DND-41 (cell line): Measurements from ENCODE around the gene ABCB9.

Experiments
- ATAC-seq: fragments of 200-7000 bp; cut with Tn5 transposase; 3 replicates; pipeline ENCODE4 v1.9.1; 2021; ENCODE audit warnings: low read depth; ENCODE audit not compliant: insufficient read depth
- DNase-seq: peaks from one replicate; pipeline ENCODE4 v3.0.0-alpha.2; 2020
- H2AFZ ChIP-seq: 2 replicates; pipeline ENCODE4 v1.6.0; 2012; ENCODE audit warnings: low read depth, low read length
- H3K27ac ChIP-seq: 2 replicates; pipeline ENCODE4 v1.5.1; 2012; ENCODE audit warnings: low read length, inconsistent platforms
- H3K27me3 ChIP-seq: fragments of 200-600 bp; sonication (generic); 2 replicates; pipeline ENCODE4 v1.6.0; 2012; ENCODE audit warnings: low read length, mild to moderate bottlenecking, inconsistent platforms; ENCODE audit not compliant: insufficient read depth, poor library complexity
- H3K36me3 ChIP-seq: 2 replicates; pipeline ENCODE4 v1.5.1; 2012; ENCODE audit warnings: low read length, inconsistent platforms; ENCODE audit not compliant: insufficient read depth
- H3K4me1 ChIP-seq: 2 replicates; pipeline ENCODE4 v1.5.1; 2012; ENCODE audit warnings: mild to moderate bottlenecking, low read length; ENCODE audit not compliant: insufficient read depth
- H3K4me2 ChIP-seq: 2 replicates; pipeline ENCODE4 v1.6.0; 2012; ENCODE audit warnings: mild to moderate bottlenecking, moderate library complexity, low read length, inconsistent platforms; ENCODE audit not compliant: insufficient read depth
- H3K4me3 ChIP-seq, 2 experiments: fragments of 200-600 bp in 1 of 2; shearing (Covaris generic) in 1 of 2; 2 replicates each; pipeline ENCODE4 v1.5.1; 2012 to 2016; ENCODE audit warnings: inconsistent platforms in 2 of 2, low read length in 2 of 2, mild to moderate bottlenecking in 2 of 2, low read depth in 1 of 2, moderate library complexity in 1 of 2
- H3K79me2 ChIP-seq: 2 replicates; pipeline ENCODE4 v1.6.0; 2012; ENCODE audit warnings: low read length, inconsistent platforms; ENCODE audit not compliant: insufficient read depth
- H3K9ac ChIP-seq: 2 replicates; pipeline ENCODE4 v1.6.0; 2012; ENCODE audit warnings: low read depth, mild to moderate bottlenecking, inconsistent platforms, low read length, moderate library complexity
- H3K9me3 ChIP-seq: 2 replicates; pipeline ENCODE4 v1.5.1; 2012; ENCODE audit warnings: low read length, moderate library complexity, mild to moderate bottlenecking, inconsistent platforms; ENCODE audit not compliant: insufficient read depth, severe bottlenecking
- H4K20me1 ChIP-seq: 2 replicates; pipeline ENCODE4 v1.6.0; 2012; ENCODE audit warnings: low read length; ENCODE audit not compliant: insufficient read depth
- EZH2 ChIP-seq: IDR thresholded peaks from 3 replicates; pipeline ENCODE4 v1.6.1; 2012; ENCODE audit warnings: borderline replicate concordance, low read depth, mild to moderate bottlenecking, moderate library complexity, low read length, inconsistent platforms; ENCODE audit not compliant: severe bottlenecking
- TF ChIP-seq, protein P1 (sequence below): IDR thresholded peaks from 2 replicates; pipeline ENCODE4 v1.5.1; 2012; ENCODE audit warnings: borderline replicate concordance, low read length, moderate library complexity, mild to moderate bottlenecking; ENCODE audit not compliant: poor library complexity, severe bottlenecking; ENCODE audit errors: extremely low read depth

ABCB9 gene

DNA sequence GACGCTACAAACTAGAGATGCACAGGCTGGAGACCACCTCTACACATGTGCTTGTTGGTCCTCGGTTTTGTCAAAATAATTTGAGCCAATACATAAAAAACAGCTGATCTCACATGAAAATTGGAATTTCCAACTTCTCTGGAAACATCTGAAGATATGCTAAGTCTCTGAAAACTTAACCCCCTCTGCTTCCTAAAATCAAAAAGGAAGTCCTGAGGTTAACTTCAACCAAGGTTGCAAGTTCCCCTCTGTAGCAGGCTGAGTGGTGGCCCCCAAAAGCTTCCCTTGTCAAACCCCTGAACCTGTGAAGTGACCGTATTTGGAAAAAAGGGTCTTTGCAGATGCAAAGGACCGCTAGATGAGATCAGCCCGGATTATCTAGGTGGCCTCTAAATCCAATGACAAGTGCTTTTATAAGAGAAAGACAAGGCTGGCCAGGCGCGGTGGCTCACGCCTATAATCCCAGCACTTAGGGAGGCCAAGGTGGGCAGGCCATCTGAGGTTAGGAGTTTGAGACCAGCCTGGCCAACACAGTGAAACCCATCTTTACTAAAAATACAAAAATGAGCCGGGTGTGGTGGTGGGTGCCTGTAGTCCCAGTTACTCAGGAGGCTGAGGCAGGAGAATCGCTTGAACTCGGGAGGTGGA is 38.4 kb downstream of the ABCB9 start:
- Histone ChIP-seq H3K9ac (no peak overlapping the region), H3K36me3 (no peaks in the 10 kb centered on the region), H3K4me3 (no peak overlapping the region), H3K4me1 (no peaks in the 10 kb centered on the region), H4K20me1 (no peaks in the 10 kb centered on the region), H3K27ac (no peak overlapping the region), H2AFZ (no peak overlapping the region), H3K4me2 (no peak overlapping the region), H3K79me2 (no peaks in the 10 kb centered on the region), H3K9me3 (no peaks in the 10 kb centered on the region), H3K27me3 (no peaks in the 10 kb centered on the region)
- TF ChIP-seq, protein P1, sequence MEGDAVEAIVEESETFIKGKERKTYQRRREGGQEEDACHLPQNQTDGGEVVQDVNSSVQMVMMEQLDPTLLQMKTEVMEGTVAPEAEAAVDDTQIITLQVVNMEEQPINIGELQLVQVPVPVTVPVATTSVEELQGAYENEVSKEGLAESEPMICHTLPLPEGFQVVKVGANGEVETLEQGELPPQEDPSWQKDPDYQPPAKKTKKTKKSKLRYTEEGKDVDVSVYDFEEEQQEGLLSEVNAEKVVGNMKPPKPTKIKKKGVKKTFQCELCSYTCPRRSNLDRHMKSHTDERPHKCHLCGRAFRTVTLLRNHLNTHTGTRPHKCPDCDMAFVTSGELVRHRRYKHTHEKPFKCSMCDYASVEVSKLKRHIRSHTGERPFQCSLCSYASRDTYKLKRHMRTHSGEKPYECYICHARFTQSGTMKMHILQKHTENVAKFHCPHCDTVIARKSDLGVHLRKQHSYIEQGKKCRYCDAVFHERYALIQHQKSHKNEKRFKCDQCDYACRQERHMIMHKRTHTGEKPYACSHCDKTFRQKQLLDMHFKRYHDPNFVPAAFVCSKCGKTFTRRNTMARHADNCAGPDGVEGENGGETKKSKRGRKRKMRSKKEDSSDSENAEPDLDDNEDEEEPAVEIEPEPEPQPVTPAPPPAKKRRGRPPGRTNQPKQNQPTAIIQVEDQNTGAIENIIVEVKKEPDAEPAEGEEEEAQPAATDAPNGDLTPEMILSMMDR: no peak
- DNase-seq: no peak
- no peak for ATAC-seq

DNA sequence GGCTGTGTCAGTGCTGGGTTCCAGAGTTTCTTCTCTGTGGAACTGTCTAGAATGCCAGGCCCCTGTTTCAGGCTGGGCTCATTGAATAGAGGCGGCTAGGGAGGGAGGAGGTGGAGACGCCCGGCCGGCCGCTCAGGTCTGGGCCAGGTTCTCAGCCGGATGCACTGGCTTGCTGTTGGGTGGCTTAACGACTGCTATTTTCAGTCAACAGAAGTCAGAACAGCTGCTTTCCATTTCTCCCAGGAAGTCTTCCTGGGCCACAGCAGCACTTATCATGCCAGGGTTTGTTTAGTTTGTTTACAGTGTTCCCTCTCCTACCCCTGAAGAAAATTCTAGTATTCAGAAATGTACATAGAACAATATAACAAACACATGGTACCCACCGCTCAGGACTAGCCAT is 44.3 kb downstream of the ABCB9 start:
- H3K4me2 ChIP-seq: no peak overlapping the region
- no peaks in the 10 kb centered on the region for H3K79me2 ChIP-seq
- H3K9ac ChIP-seq: no peak overlapping the region
- no peaks in the 10 kb centered on the region for H3K4me1 ChIP-seq
- DNase-seq (no peak), ATAC-seq (no peak)
- H3K36me3 ChIP-seq: no peaks in the 10 kb centered on the region
- H3K27ac ChIP-seq: no peak overlapping the region
- no peaks in the 10 kb centered on the region for H4K20me1 ChIP-seq
- no peak overlapping the region for H3K4me3 ChIP-seq
- H3K9me3 ChIP-seq: no peaks in the 10 kb centered on the region
- H3K27me3 ChIP-seq: no peaks in the 10 kb centered on the region
- TF ChIP-seq, protein P1: no peak
- TF ChIP-seq EZH2: no peak
- no peak overlapping the region for H2AFZ ChIP-seq

DNA sequence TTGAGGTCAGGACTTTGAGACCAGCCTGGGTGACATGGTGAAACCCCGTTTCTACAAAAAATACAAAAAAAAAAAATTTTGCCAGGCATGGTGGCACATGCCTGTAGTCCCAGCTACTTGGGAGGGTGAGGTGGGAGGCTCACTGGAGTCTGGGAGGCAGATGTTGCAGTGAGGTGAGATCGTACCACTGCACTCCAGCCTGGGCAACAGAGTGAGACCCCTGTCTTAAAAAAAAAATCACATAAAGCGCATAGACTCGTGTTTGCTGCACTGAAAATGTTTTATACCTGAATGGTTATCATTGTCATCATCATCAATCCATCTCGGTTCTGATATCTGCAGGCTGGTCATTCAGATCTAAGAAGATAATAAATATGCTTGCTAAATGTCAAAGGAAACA is 45.6 kb downstream of the ABCB9 start:
- no peak for ATAC-seq
- H3K4me1 ChIP-seq: no peaks in the 10 kb centered on the region
- no peak overlapping the region for H3K4me2 ChIP-seq

More for the DNA sequence above, 45.6 kb downstream of the ABCB9 start:
- H3K9ac ChIP-seq: no peak overlapping the region
- H2AFZ ChIP-seq: no peak overlapping the region
- no peaks in the 10 kb centered on the region for H3K36me3 ChIP-seq
- H3K4me3 ChIP-seq: no peak overlapping the region
- H3K9me3 ChIP-seq: no peaks in the 10 kb centered on the region
- H3K79me2 ChIP-seq: no peaks in the 10 kb centered on the region
- no peak overlapping the region for H3K27ac ChIP-seq
- no peaks in the 10 kb centered on the region for H4K20me1 ChIP-seq
- H3K27me3 ChIP-seq: no peaks in the 10 kb centered on the region
- no peak for TF ChIP-seq EZH2
- TF ChIP-seq, protein P1: no peak
- DNase-seq: no peak
